ENCODE data around the gene AZGP1.
"Not testable (repeated sequence)": the region's sequence is repeated elsewhere in the genome, so short reads cannot be mapped to it uniquely, and the experiment has no call there.

Gene AZGP1

GRCh38 chr7:99953649-99954048 lies 22.2 kb downstream of the AZGP1 start:
- DNase-seq (ENCODE audit: low read depth, low spot score) = no peak
- CTCF ChIA-PET = interaction anchor here (1.3 kb wide), 1 partner anchor 26 kb away, joined by 3 read pairs; no protein-coding TSS in a partner anchor
- POLR2A ChIA-PET = no interaction called here
- no peak for TF ChIP-seq CTCF (IDR thresholded peaks at IDR 0.05; ENCODE audit: insufficient read depth, low read length, missing control alignments)
- H3K4me3 ChIP-seq (ENCODE audit: low read depth, low read length) = no peak overlapping the region

GRCh38 chr7:99952649-99953048 lies 23.2 kb downstream of the AZGP1 start:
- H3K4me3 ChIP-seq (ENCODE audit: low read depth, low read length); DNase-seq (ENCODE audit: low read depth, low spot score); POLR2A ChIA-PET: not testable (repeated sequence)
- CTCF ChIA-PET = interaction anchor here (1.1 to 1.3 kb wide), 2 partner anchors 26 to 27 kb away, joined by 3 to 5 read pairs; no protein-coding TSS in a partner anchor

GRCh38 chr7:99950819-99951218 lies 25.0 kb downstream of the AZGP1 start:
- ChIA-PET CTCF (interaction anchor here (1.3 to 2.3 kb wide), 3 partner anchors 15 to 39 kb away, joined by 3 to 5 read pairs (median 4); partner anchors contain the start of gene GJC3), POLR2A (interaction anchor here (0.5 kb wide), 1 partner anchor 14 kb away, joined by 3 read pairs; no protein-coding TSS in a partner anchor)
- H3K4me3 ChIP-seq (ENCODE audit: low read depth, low read length); DNase-seq (ENCODE audit: low read depth, low spot score): not testable (repeated sequence)

- no peak for DNase-seq (ENCODE audit: low read depth, low spot score)
- TF ChIP-seq CTCF (IDR thresholded peaks at IDR 0.05; ENCODE audit: insufficient read depth, low read length, missing control alignments) = no peak
- POLR2A ChIA-PET = no interaction called here
- H3K4me3 ChIP-seq (ENCODE audit: low read depth, low read length) = no peak overlapping the region
- CTCF ChIA-PET = interaction anchor here (0.6 to 2.3 kb wide), 6 partner anchors 20 to 55 kb away, joined by 3 to 6 read pairs (median 4); partner anchors contain the start of gene GJC3
Measured at GRCh38 chr7:99949645-99950228, 26.1 kb downstream of the AZGP1 start.

GRCh38 chr7:99947608-99948007 lies 28.2 kb downstream of the AZGP1 start:
- DNase-seq (ENCODE audit: low read depth, low spot score) = no peak
- POLR2A ChIA-PET = no interaction called here
- no peak for TF ChIP-seq CTCF (IDR thresholded peaks at IDR 0.05; ENCODE audit: insufficient read depth, low read length, missing control alignments)
- no peak overlapping the region for H3K4me3 ChIP-seq (ENCODE audit: low read depth, low read length)
- CTCF ChIA-PET = interaction anchor here (0.8 to 1.5 kb wide), 3 partner anchors 28 to 43 kb away, joined by 3 read pairs; no protein-coding TSS in a partner anchor

- DNase-seq (ENCODE audit: low read depth, low spot score) = no peak
- POLR2A ChIA-PET = no interaction called here
- no peak overlapping the region for H3K4me3 ChIP-seq (ENCODE audit: low read depth, low read length)
- CTCF ChIA-PET = no interaction called here
- no peak for TF ChIP-seq CTCF (IDR thresholded peaks at IDR 0.05; ENCODE audit: insufficient read depth, low read length, missing control alignments)
Measured at GRCh38 chr7:99944497-99945070, 31.2 kb downstream of the AZGP1 start.

- ChIA-PET POLR2A (no interaction called here), CTCF (interaction anchor here (1.6 kb wide), 1 partner anchor 34 kb away, joined by 3 read pairs; no protein-coding TSS in a partner anchor)
- DNase-seq (ENCODE audit: low read depth, low spot score) = no peak
- H3K4me3 ChIP-seq (ENCODE audit: low read depth, low read length) = no peak overlapping the region
- TF ChIP-seq CTCF (IDR thresholded peaks at IDR 0.05; ENCODE audit: insufficient read depth, low read length, missing control alignments) = no peak
Measured at GRCh38 chr7:99943641-99944496, 32.0 kb downstream of the AZGP1 start.
